Measurements from ENCODE around the gene ZNF132.
A peak's percentile ranks its signal among the peaks of the same experiment; 100 is the strongest.
"Not testable (repeated sequence)": the region's sequence is repeated elsewhere in the genome, so short reads cannot be mapped to it uniquely, and the experiment has no call there.

Gene ZNF132

DNA sequence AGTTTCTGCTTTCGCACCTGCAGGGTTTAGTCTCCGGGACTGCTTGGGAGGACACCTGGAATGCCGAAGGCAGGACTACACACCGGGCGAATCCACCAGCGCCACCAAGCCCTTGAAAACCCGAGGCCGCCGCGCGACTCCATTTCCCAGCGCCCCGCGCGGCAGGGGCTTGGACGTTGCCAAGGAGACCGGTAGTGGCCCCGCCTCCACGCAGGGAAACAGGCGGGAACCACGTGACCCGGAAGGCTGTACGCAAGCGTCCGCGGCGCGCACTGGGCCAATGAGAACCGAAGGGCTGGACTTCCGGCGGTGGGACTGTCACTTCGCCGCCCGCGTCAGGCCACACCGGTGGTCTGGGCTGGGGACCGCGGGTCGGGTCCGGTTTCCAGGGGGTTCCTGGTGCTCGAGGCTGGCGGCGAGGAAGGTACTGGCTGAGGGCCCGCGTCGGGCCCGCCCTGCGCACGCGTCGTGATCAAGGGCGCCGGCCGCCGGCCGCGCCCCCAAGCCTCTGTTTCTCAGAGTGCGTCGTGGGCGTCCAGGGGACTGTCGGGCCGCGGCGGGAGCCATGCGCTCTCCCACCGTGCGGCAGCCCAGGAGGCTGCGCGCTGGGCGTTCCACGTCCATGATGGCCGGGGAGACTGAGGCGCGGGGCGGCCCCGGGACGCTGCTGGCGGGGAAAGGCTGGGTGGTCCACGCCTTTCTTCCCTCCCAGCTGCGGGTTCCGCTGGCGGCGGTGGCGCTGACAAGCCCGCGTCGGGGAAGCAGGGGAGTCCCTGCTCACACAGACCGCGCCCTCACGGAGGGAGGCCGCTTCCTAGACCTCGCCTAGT lies 27.0 kb upstream of the ZNF132 start, which contains the start of gene ZNF324:
TSS of gene ZNF324 (plus strand) at position 321 of the 830 bp plus-strand sequence. CDS start 2,106 bp downstream, outside the sequence.
- DNase-seq = peak; percentile 94 to 98

- DNase-seq = no peak
These were observed 26.3 kb upstream of the ZNF132 start for GRCh38 chr19:58466089-58466759.

- no peak for DNase-seq
These were observed 20.1 kb upstream of the ZNF132 start for GRCh38 chr19:58460039-58460438.

GRCh38 chr19:58456111-58456510 lies 16.2 kb upstream of the ZNF132 start:
- DNase-seq = no peak

DNA sequence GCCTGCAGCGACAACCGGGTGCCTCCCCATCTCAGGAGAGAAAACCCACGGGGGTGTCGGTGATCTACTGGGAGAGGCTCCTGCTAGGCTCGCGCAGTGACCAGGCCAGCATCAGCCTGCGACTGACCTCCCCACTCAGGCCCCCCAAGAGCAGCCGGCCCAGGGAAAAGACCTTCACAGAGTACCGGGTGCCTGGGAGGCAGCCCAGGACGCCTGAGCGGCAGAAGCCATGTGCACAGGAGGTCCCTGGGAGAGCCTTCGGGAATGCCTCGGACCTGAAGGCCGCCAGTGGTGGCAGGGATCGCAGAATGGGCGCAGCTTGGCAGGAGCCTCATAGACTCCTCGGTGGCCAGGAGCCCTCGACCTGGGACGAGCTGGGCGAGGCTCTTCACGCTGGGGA lies 15.4 kb upstream of the ZNF132 start:
- DNase-seq = no peak

GRCh38 chr19:58453743-58454142 lies 13.8 kb upstream of the ZNF132 start:
- no peak for DNase-seq

DNA sequence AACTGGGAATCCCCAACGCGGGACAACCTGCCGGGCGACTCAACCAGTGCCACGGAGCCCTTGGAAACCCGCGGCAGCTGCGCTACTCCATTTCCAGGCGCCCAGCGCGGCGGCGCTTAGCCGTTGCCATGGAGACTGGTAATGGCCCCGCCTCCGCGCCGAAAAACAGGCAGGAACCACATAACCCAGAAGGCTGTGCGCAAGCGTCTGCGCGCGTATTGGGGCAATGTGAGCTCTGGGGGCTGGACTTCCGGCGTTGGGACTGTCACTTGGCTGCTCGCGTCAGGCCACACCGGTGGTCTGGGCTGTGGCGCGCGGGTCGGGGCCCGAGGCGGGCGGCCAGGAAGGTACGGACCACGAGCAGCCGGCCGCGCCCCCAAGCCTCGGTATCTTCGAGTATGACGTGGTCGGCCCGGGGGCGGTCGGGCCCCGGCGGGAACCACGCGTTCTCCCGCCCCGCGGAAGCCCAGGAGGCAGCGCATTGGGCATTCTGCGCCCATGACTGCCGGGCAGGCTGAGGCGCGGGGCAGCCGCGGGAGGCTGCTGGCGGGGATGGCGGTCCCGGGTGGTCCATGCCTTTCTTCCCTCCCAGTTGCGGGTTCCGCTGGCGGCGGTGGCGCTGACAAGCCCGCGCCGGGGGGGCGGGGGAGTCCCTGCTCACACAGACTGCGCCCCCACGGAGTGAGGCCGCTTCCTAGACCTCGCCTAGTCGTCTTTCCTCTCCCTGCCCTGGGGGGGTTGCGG lies 11.6 kb upstream of the ZNF132 start, which contains the start of gene ZNF324B:
TSS of gene ZNF324B (plus strand) at position 265 of the 744 bp plus-strand sequence. CDS start 2,080 bp downstream, outside the sequence.
- DNase-seq = peak; percentile 93 to 97

DNA sequence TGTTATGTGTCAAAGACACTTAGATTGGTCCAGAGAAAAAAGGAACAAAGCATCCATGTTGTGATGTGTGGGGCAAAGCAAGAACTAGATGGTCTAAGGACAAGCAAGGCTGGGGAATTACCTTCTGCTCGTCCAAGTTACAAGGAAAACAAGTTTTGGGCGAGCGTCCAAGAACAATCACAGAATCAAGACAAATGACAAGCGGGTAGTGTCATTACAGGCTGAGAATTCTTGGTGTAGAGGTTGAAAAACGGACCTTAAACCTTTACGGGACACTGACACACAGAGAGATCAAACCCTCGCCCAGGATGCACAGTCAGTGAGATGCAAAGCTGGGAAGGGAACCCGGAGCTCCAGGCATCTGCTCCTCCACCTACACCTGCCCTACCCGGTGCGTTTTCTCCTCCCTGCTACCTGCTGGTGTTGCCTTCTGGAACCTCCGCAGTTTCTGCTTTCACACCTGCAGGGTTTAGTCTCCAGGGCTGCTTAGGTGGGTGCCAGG lies 11.0 kb upstream of the ZNF132 start:
- DNase-seq = no peak

GRCh38 chr19:58449980-58450379 lies 10.0 kb upstream of the ZNF132 start:
- DNase-seq = not testable (repeated sequence)

- not testable (repeated sequence) for DNase-seq
These were observed 8.9 kb upstream of the ZNF132 start for GRCh38 chr19:58448860-58449259.

DNA sequence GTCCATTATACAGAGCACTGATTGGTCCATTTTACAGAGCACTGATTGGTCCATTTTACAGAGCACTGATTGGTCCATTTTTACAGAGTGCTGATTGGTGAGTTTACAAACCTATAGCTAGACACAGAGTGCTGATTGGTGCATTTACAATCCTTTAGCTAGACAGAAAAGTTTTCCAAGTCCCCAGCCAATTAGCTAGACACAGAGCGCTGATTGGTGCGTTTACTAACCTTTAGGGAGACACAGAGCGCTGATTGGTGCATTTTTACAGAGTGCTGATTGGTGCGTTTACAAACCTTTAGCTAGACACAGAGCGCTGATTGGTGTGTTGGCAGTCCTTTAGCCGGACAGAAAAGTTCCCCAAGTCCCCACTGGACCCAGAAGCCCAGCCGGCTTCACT lies 3.0 kb upstream of the ZNF132 start:
- not testable (repeated sequence) for DNase-seq

DNA sequence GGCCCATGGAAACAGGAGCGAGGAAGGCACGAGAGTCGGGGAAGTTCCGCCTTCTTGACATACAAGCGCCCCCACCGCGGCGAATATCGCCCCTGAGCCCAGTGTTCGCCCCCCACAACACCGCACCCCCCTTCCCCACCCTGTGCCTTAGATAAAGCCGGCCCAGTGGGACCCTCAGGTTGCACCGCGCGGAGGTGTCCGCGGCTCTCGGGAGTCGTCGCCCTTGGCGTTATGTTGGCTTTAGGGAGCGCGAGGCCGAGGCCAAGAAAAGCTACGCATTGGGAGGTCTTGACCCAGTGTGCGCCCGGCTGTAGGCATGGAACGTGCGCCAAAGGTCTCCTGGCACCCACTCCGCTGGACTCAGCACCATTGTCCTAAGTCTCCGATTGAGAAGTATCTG lies 603 bp upstream of the ZNF132 start:
- DNase-seq = no peak

GRCh38 chr19:58434217-58434616 lies 5.7 kb downstream of the ZNF132 start:
- DNase-seq = no peak

- no peak for DNase-seq
These were observed 10.2 kb downstream of the ZNF132 start for GRCh38 chr19:58429745-58430144.

- DNase-seq = no peak
These were observed 11.3 kb downstream of the ZNF132 start for GRCh38 chr19:58428617-58429016.

- no peak for DNase-seq
These were observed 22.9 kb downstream of the ZNF132 start for GRCh38 chr19:58417071-58417470.

DNA sequence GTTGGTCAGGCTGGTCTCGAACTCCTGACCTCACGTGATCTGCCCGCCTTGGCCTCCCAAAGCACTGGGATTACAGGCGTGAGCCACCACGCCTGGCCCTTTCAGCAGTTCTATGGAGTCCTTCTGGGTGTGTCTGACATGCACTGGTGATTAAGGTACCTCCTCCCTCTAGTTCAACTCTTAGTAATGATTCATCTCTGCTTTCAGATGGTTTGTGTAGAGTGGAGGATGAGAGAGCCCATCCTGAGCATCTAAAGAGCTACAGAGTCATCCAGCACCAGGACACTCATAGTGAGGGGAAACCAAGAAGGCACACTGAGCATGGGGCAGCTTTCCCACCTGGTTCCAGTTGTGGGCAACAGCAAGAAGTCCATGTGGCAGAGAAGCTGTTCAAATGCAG lies 23.3 kb downstream of the ZNF132 start:
- no peak for DNase-seq

GRCh38 chr19:58409010-58409790 lies 30.8 kb downstream of the ZNF132 start:
- no peak for DNase-seq

DNA sequence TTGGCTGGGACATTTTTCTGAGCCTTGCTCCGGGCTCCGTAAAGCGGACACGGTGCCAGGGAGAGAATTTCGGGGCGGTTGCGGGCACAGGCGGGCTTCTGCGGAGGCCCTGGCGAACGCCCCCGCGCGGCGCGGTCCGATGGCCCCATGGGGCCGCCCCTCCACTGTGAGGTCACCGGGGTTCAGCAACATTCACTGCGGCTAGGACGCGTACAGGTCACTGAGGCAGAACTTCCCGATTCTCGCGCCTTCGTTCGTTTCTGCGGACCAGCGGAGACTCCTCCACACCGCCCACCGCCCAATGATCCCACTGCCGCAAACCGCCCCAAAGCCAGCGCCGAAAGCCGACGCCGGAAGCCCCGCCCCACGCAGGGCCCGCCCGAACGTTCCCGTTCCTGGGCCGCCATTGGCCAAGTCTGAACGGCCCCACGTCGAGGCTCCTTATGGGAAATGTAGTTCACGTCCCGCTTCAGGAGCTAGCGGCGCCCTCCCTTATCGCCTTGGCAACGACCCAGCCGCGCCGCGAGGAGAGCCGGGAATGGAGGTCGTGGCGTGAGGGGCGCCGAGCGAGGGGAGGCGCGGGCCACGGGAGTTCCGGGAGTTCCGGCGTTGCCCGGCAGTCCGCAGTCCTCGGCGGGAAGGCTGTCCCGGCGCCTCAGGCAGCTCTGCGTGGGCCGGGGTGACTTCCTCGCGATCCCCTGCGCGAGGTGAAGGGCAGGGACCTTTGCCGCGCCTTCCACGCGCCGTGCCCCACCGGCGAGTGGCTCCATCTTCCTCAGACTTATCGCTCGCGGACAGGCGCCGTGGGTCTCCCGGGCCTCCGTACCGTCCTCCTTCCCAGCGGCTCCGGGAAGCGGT lies 31.6 kb downstream of the ZNF132 start, which contains the start of gene ZNF584:
TSS of gene ZNF584 (plus strand) at position 498 of the 858 bp plus-strand sequence. CDS start 499 bp downstream, outside the sequence.
- DNase-seq = peak; percentile 78 to 90

DNA sequence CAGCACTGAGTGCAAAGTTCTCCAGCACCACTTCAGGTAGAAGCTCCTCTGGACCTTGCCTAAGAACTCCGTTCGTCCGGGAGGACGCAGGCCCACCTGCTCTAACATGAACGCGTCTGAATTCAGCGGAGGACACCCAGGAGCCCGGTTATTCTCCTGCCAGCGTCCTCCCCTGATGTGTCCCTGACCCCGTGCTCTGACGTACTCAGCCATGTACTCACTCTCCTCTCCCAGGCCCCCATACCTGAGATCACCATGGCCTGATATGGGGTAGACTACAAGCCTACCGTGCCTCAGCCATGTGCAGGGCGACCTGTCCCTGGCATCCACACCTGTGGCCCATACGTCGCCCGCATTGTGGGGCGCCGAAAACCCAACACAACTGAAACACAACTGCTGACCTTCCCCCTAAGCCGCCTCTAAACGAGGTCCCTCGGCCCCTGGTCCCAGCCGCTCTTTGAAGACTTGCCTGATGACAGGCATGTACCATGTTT lies 32.2 kb downstream of the ZNF132 start:
- no peak for DNase-seq

All from NCI-H187 (cell line).